K562 (cell line): Measurements from ENCODE around the gene DHX40. TPM values are rescaled to one million over a fixed set of nuclear protein-coding genes. Genes with fewer than 3 reads are reported as not detected.

Source experiments
- BACH1 ChIP-seq: fragments of 200-800 bp; sonication (Bioruptor generic); IDR thresholded peaks from 2 replicates; pipeline ENCODE4 v1.6.1; 2016; ENCODE audit warnings: missing genetic modification characterization, missing compliant biosample characterization
- CBFB ChIP-seq: sonication (generic); formaldehyde crosslinking; IDR thresholded peaks from 2 replicates; pipeline ENCODE4 v1.4.0; 2020; ENCODE audit warnings: mild to moderate bottlenecking, missing genetic modification reagents
- E2F3 ChIP-seq: fragments of 250-450 bp; sonication (Bioruptor Pico); IDR thresholded peaks from 2 replicates; pipeline ENCODE4 v1.4.0; 2020; ENCODE audit warnings: mild to moderate bottlenecking
- HIVEP1 ChIP-seq: fragments of 250-450 bp; sonication (Bioruptor Pico); IDR thresholded peaks from 2 replicates; pipeline ENCODE4 v1.4.0; 2020; ENCODE audit warnings: mild to moderate bottlenecking
- KLF10 ChIP-seq: fragments of 250-450 bp; sonication (Bioruptor Pico); IDR thresholded peaks from 2 replicates; pipeline ENCODE4 v1.6.1; 2021; ENCODE audit warnings: matching md5 sums
- LARP7 ChIP-seq: fragments of 450-650 bp; IDR thresholded peaks from 2 replicates; pipeline ENCODE4 v1.6.1; 2016
- MAFK ChIP-seq: IDR thresholded peaks from 2 replicates; pipeline ENCODE4 v1.6.1; 2011; ENCODE audit warnings: low read length, improper control_type of control experiment
- NUFIP1 ChIP-seq: fragments of 450-650 bp; IDR thresholded peaks from 2 replicates; pipeline ENCODE4 v1.6.1; 2018; ENCODE audit not compliant: partially characterized antibody
- RBFOX2 ChIP-seq: fragments of 200-400 bp; formaldehyde crosslinking; IDR thresholded peaks from 2 replicates; pipeline ENCODE4 v1.6.1; 2017; ENCODE audit warnings: low read depth, mild to moderate bottlenecking, low read length, moderate library complexity
- SOX6 ChIP-seq: fragments of 450-650 bp; IDR thresholded peaks from 2 replicates; pipeline ENCODE4 v1.6.1; 2014; ENCODE audit warnings: mild to moderate bottlenecking
- TOE1 ChIP-seq, 2 experiments: fragments of 450-650 bp in 1 of 2; sonication (generic) in 1 of 2; formaldehyde crosslinking in 1 of 2; IDR thresholded peaks; 2 replicates each; pipeline versions ENCODE4 v1.7.1 to v1.8.0; 2016 to 2022; ENCODE audit warnings: borderline replicate concordance in 2 of 2, mild to moderate bottlenecking in 2 of 2, antibody characterized with exemption in 1 of 2, inconsistent platforms in 1 of 2, low read depth in 1 of 2, missing genetic modification reagents in 1 of 2, moderate library complexity in 1 of 2
- ZNF175 ChIP-seq: fragments of 200-800 bp; sonication (Bioruptor generic); IDR thresholded peaks from 2 replicates; pipeline ENCODE4 v1.6.1; 2016; ENCODE audit warnings: low read depth, mild to moderate bottlenecking, missing genetic modification characterization, missing compliant biosample characterization
- ZNF583 ChIP-seq: fragments of 250-450 bp; sonication (Bioruptor Pico); IDR thresholded peaks from 2 replicates; pipeline ENCODE4 v1.4.0; 2020
- polyA plus RNA-seq, 8 experiments: library from polyadenylated mRNA; depleted of rRNA in 4 of 8; stranded (reverse) in 5 of 8; unstranded in 3 of 8; fragments of >200 nt; fragmentation: Nextera tagmentation in 2 of 8; fragmentation: Illumina TruSeq in 1 of 8; extraction: Ambion mirVana in 2 of 8; extraction: Trizol in 1 of 8; gene quantifications; 2 replicates each; pipeline versions ENCODE4 v1.2.1 to v1.2.3, GENCODE V29; 2011 to 2014; ENCODE audit warnings: inconsistent platforms in 1 of 8, missing spikeins in 1 of 8
- total RNA-seq, 7 experiments: library from RNA; depleted of rRNA in 6 of 7; stranded (reverse); fragments of >200 nt in 6 of 7; fragmentation: Illumina TruSeq in 2 of 7; extraction: Trizol in 2 of 7; gene quantifications; 2 replicates each; pipeline versions ENCODE4 v1.2.1 to v1.2.3, GENCODE V29; 2011 to 2021; ENCODE audit warnings: low replicate concordance in 1 of 7
- TF ChIP-seq, protein P1 (sequence below): fragments of 200-800 bp; sonication (Bioruptor generic); IDR thresholded peaks from 2 replicates; pipeline ENCODE4 v1.6.1; 2017; ENCODE audit warnings: missing genetic modification characterization, missing compliant biosample characterization
- TF ChIP-seq, protein P2 (sequence below): fragments of 250-450 bp; sonication (Bioruptor Pico); IDR thresholded peaks from 2 replicates; pipeline ENCODE4 v1.4.0; 2020
- TF ChIP-seq, protein P3 (sequence below): IDR thresholded peaks from 3 replicates; pipeline ENCODE4 v1.6.1; 2011; ENCODE audit warnings: borderline replicate concordance, mild to moderate bottlenecking, moderate library complexity; ENCODE audit not compliant: insufficient read length; ENCODE audit errors: extremely low read depth
- TF ChIP-seq, protein P4 (sequence below), 2 experiments: IDR thresholded peaks; 2 replicates each; pipeline ENCODE4 v1.6.1; 2012; ENCODE audit warnings: improper control_type of control experiment in 2 of 2, low read depth in 2 of 2, low read length in 2 of 2, borderline replicate concordance in 1 of 2
- TF ChIP-seq, protein P5 (sequence below): IDR thresholded peaks from 2 replicates; pipeline ENCODE4 v1.6.1; 2011; ENCODE audit not compliant: insufficient read length; ENCODE audit errors: extremely low read depth

The DHX40 gene
- total and polyA plus RNA-seq, 9 of the 15 experiments (the other 6 are each of a cell fraction or from before 2014, with no cell fraction given): 7.2 to 38.6 (median 18.7) TPM

DNA sequence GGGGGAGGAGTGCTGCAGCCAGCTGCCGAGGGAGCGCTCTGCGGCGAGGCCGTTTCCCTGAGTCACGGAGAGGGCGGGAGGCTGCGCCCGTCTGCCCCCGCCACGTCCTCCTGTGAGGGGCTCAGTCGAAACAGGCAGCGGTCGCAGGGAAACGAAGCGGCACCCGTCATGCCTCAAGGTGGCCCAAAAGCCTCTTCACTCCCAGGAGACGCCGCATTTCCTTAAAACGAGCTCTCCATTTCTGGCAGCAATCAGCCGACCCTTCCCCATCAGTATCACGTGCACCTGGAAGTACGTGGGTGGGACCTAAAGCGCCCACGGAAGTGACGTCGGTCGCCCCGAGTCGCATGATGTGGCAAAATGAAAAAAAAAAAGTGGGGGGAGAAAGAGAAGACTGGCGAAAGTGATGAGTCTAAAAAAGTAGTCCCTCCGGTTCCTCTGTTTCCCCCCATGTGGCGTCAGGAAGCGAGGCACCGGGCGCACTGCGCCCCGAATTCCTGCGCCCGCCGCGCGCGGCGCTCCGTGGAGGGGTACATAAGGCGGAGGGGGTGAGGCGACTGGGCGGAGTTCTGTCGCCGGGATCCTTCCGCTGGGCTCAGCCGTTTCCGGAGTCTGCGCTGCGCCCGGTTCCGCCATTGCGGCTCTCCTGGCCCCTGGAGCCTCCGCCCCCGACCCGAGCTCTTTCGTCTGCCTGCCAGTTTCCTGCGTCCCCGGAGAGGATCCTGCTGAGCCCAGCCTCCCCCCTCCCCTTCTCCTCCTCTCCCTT lies 54.1 kb downstream of the DHX40 start, which contains the start of gene CLTC (continued):
- TF ChIP-seq, protein P1, sequence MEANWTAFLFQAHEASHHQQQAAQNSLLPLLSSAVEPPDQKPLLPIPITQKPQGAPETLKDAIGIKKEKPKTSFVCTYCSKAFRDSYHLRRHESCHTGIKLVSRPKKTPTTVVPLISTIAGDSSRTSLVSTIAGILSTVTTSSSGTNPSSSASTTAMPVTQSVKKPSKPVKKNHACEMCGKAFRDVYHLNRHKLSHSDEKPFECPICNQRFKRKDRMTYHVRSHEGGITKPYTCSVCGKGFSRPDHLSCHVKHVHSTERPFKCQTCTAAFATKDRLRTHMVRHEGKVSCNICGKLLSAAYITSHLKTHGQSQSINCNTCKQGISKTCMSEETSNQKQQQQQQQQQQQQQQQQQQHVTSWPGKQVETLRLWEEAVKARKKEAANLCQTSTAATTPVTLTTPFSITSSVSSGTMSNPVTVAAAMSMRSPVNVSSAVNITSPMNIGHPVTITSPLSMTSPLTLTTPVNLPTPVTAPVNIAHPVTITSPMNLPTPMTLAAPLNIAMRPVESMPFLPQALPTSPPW (CRISPR knock-in tag): peak; percentile 94
- peak; percentile 95 for TF ChIP-seq TOE1 (IDR thresholded peaks at IDR 0.05; ENCODE audit: borderline replicate concordance)
- no peak for TF ChIP-seq TOE1 (CRISPR knock-in tag; IDR thresholded peaks at IDR 0.05; ENCODE audit: borderline replicate concordance, low read depth)
- peak; percentile 81; the same call in 1 of the 2 replicates for TF ChIP-seq ZNF175 (CRISPR knock-in tag)
- TF ChIP-seq SOX6: peak; percentile 44; the same call in 1 of the 2 replicates
- TF ChIP-seq E2F3: peak; percentile 54
- no peak for TF ChIP-seq NUFIP1
- TF ChIP-seq, protein P2, sequence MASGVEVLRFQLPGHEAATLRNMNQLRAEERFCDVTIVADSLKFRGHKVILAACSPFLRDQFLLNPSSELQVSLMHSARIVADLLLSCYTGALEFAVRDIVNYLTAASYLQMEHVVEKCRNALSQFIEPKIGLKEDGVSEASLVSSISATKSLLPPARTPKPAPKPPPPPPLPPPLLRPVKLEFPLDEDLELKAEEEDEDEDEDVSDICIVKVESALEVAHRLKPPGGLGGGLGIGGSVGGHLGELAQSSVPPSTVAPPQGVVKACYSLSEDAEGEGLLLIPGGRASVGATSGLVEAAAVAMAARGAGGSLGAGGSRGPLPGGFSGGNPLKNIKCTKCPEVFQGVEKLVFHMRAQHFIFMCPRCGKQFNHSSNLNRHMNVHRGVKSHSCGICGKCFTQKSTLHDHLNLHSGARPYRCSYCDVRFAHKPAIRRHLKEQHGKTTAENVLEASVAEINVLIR (CRISPR knock-in tag): peak; percentile 87
- TF ChIP-seq RBFOX2: peak; percentile 95
- TF ChIP-seq LARP7: 0 out of 2 replicates have a peak, but pooled peaks have one; percentile 17
- TF ChIP-seq, protein P3, sequence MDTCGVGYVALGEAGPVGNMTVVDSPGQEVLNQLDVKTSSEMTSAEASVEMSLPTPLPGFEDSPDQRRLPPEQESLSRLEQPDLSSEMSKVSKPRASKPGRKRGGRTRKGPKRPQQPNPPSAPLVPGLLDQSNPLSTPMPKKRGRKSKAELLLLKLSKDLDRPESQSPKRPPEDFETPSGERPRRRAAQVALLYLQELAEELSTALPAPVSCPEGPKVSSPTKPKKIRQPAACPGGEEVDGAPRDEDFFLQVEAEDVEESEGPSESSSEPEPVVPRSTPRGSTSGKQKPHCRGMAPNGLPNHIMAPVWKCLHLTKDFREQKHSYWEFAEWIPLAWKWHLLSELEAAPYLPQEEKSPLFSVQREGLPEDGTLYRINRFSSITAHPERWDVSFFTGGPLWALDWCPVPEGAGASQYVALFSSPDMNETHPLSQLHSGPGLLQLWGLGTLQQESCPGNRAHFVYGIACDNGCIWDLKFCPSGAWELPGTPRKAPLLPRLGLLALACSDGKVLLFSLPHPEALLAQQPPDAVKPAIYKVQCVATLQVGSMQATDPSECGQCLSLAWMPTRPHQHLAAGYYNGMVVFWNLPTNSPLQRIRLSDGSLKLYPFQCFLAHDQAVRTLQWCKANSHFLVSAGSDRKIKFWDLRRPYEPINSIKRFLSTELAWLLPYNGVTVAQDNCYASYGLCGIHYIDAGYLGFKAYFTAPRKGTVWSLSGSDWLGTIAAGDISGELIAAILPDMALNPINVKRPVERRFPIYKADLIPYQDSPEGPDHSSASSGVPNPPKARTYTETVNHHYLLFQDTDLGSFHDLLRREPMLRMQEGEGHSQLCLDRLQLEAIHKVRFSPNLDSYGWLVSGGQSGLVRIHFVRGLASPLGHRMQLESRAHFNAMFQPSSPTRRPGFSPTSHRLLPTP: no peak
- peak; percentile 30; the same call in 1 of the 2 replicates for TF ChIP-seq HIVEP1
- TF ChIP-seq, protein P4, sequence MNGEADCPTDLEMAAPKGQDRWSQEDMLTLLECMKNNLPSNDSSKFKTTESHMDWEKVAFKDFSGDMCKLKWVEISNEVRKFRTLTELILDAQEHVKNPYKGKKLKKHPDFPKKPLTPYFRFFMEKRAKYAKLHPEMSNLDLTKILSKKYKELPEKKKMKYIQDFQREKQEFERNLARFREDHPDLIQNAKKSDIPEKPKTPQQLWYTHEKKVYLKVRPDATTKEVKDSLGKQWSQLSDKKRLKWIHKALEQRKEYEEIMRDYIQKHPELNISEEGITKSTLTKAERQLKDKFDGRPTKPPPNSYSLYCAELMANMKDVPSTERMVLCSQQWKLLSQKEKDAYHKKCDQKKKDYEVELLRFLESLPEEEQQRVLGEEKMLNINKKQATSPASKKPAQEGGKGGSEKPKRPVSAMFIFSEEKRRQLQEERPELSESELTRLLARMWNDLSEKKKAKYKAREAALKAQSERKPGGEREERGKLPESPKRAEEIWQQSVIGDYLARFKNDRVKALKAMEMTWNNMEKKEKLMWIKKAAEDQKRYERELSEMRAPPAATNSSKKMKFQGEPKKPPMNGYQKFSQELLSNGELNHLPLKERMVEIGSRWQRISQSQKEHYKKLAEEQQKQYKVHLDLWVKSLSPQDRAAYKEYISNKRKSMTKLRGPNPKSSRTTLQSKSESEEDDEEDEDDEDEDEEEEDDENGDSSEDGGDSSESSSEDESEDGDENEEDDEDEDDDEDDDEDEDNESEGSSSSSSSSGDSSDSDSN (IDR thresholded peaks at IDR 0.05; ENCODE audit: borderline replicate concordance in 1 of 2, low read depth in 2 of 2, low read length in 2 of 2): peak; percentile 86 to 90; a peak in 3 of 4 replicates
- TF ChIP-seq CBFB (CRISPR knock-in tag): 0 out of 2 replicates have a peak, but pooled peaks have one; percentile 13
- peak; percentile 78 for TF ChIP-seq MAFK
- no peak for TF ChIP-seq ZNF583 (CRISPR knock-in tag)
- TF ChIP-seq KLF10: no peak
- TF ChIP-seq, protein P5, sequence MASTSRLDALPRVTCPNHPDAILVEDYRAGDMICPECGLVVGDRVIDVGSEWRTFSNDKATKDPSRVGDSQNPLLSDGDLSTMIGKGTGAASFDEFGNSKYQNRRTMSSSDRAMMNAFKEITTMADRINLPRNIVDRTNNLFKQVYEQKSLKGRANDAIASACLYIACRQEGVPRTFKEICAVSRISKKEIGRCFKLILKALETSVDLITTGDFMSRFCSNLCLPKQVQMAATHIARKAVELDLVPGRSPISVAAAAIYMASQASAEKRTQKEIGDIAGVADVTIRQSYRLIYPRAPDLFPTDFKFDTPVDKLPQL: no peak
- peak; percentile 97 for TF ChIP-seq BACH1
